Femur (tissue), 1 donor: Measurements from ENCODE around the gene P2RY12.

Experiments used
- DNase-seq: peaks from one replicate; pipeline ENCODE4 v3.0.0-alpha.2; 2017

Gene P2RY12

GRCh38 chr3:151384741-151385174 is at the start of gene P2RY12:
Gene P2RY12 (minus strand): TSS chr3:151384753. CDS start chr3:151338845, 45,908 bp downstream.
- DNase-seq = no peak

- no peak for DNase-seq
Observed at GRCh38 chr3:151432616-151433372, 48.2 kb upstream of the P2RY12 start.

GRCh38 chr3:151431940-151432339 is 47.4 kb upstream of the P2RY12 start:
- no peak for DNase-seq

- DNase-seq = no peak
Observed at GRCh38 chr3:151430821-151431484, 46.4 kb upstream of the P2RY12 start.

GRCh38 chr3:151428386-151428785 is 43.8 kb upstream of the P2RY12 start:
- DNase-seq = no peak

GRCh38 chr3:151426341-151426657 is 41.7 kb upstream of the P2RY12 start:
- DNase-seq = no peak

GRCh38 chr3:151425627-151426340 is 41.2 kb upstream of the P2RY12 start:
- DNase-seq = no peak

- DNase-seq = no peak
Observed at GRCh38 chr3:151423091-151423490, 38.5 kb upstream of the P2RY12 start.

GRCh38 chr3:151421938-151422337 is 37.4 kb upstream of the P2RY12 start:
- no peak for DNase-seq

GRCh38 chr3:151419806-151420205 is 35.3 kb upstream of the P2RY12 start:
- no peak for DNase-seq

GRCh38 chr3:151415289-151415688 is 30.7 kb upstream of the P2RY12 start:
- DNase-seq = no peak

- no peak for DNase-seq
Observed at GRCh38 chr3:151412989-151413388, 28.4 kb upstream of the P2RY12 start.

- no peak for DNase-seq
Observed at GRCh38 chr3:151410891-151411559, 26.5 kb upstream of the P2RY12 start.

GRCh38 chr3:151407928-151408327 is 23.4 kb upstream of the P2RY12 start:
- no peak for DNase-seq

- DNase-seq = no peak
Observed at GRCh38 chr3:151404316-151404715, 19.8 kb upstream of the P2RY12 start.

- no peak for DNase-seq
Observed at GRCh38 chr3:151403246-151403645, 18.7 kb upstream of the P2RY12 start.

GRCh38 chr3:151402349-151402748 is 17.8 kb upstream of the P2RY12 start:
- no peak for DNase-seq

GRCh38 chr3:151400341-151400740 is 15.8 kb upstream of the P2RY12 start:
- DNase-seq = no peak

- no peak for DNase-seq
Observed at GRCh38 chr3:151398895-151399294, 14.3 kb upstream of the P2RY12 start.

GRCh38 chr3:151395806-151396205 is 11.3 kb upstream of the P2RY12 start:
- no peak for DNase-seq

- no peak for DNase-seq
Observed at GRCh38 chr3:151394611-151395010, 10.1 kb upstream of the P2RY12 start.

- no peak for DNase-seq
Observed at GRCh38 chr3:151393941-151394340, 9.4 kb upstream of the P2RY12 start.

- no peak for DNase-seq
Observed at GRCh38 chr3:151393146-151393830, 8.7 kb upstream of the P2RY12 start.
